Activated CD4-positive, alpha-beta T cell treated with anti-CD3 and anti-CD28 coated beads, Interleukin-2, amount 10 ng/mL, durations not matched to agents 7 days and 5 days (primary cell): Measurements from ENCODE around the gene UPF1. TPM values are rescaled to one million over a fixed set of nuclear protein-coding genes. Genes with fewer than 3 reads are reported as not detected.

ENCODE experiments used
- CTCF ChIA-PET: fragments of 350-600 bp; sonication (Branson Sonifier 250); formaldehyde crosslinking; loops from one replicate; lab custom pipeline; 2021; ENCODE audit warnings: antibody characterized with exemption; lab: Charles Lee
- POLR2A ChIA-PET: fragments of 350-600 bp; sonication (Branson Sonifier 250); formaldehyde crosslinking; loops from one replicate; lab custom pipeline; 2021; ENCODE audit warnings: antibody characterized with exemption; lab: Charles Lee
- DNase-seq: peaks from one replicate; pipeline ENCODE4 v3.0.0-alpha.2; 2020
- H3K27ac Mint-ChIP-seq: one replicate; pipeline ENCODE4 v1.8.0; 2021; ENCODE audit warnings: mild to moderate bottlenecking, moderate library complexity, mixed read lengths
- H3K27me3 Mint-ChIP-seq: one replicate; pipeline ENCODE4 v1.8.0; 2021; ENCODE audit warnings: mixed read lengths
- H3K36me3 Mint-ChIP-seq: one replicate; pipeline ENCODE4 v1.8.0; 2021; ENCODE audit warnings: low read depth, mixed read lengths
- H3K4me1 Mint-ChIP-seq: one replicate; pipeline ENCODE4 v1.8.0; 2021; ENCODE audit warnings: mixed read lengths
- H3K4me3 Mint-ChIP-seq: one replicate; pipeline ENCODE4 v1.8.0; 2021; ENCODE audit warnings: mild to moderate bottlenecking, moderate library complexity, mixed read lengths
- H3K9me3 Mint-ChIP-seq: one replicate; pipeline ENCODE4 v1.8.0; 2021; ENCODE audit warnings: mixed read lengths
- total RNA-seq, 2 experiments: library from RNA; stranded (reverse); gene quantifications; one replicate each; pipeline ENCODE4 v1.2.3, GENCODE V29; 2021

UPF1 gene
- total RNA-seq, 2 experiments from 2014 or later = 89.4 to 97.3 TPM

GRCh38 chr19:18878858-18879578 is 47.3 kb downstream of the UPF1 start:
- H3K4me1 Mint-ChIP-seq = no peaks in the 10 kb centered on the region
- no peaks in the 10 kb centered on the region for H3K27me3 Mint-ChIP-seq
- H3K36me3 Mint-ChIP-seq = no peaks in the 10 kb centered on the region
- peaks cover 2% of the 10 kb centered on the region for H3K9me3 Mint-ChIP-seq
- no peak overlapping the region for H3K27ac Mint-ChIP-seq
- no peak for DNase-seq
- no peak overlapping the region for H3K4me3 Mint-ChIP-seq
- CTCF ChIA-PET = interaction anchor here (1.0 to 1.1 kb wide), 2 partner anchors 15 to 290 kb away, joined by 3 to 5 read pairs; partner anchors contain the start of gene REX1BD
- POLR2A ChIA-PET = no interaction called here

GRCh38 chr19:18879579-18880373 is 48.0 kb downstream of the UPF1 start:
- ChIA-PET POLR2A (no interaction called here), CTCF (interaction anchor here (1.1 kb wide), 2 partner anchors 26 to 291 kb away, joined by 3 to 5 read pairs; partner anchors contain the start of gene REX1BD)
- Mint-ChIP-seq H3K27me3 (no peaks in the 10 kb centered on the region), H3K4me1 (no peaks in the 10 kb centered on the region), H3K4me3 (no peak overlapping the region), H3K9me3 (peaks cover 2% of the 10 kb centered on the region), H3K36me3 (no peaks in the 10 kb centered on the region), H3K27ac (no peak overlapping the region)
- peak; percentile 25 for DNase-seq

- POLR2A ChIA-PET = no interaction called here
- no peaks in the 10 kb centered on the region for H3K36me3 Mint-ChIP-seq
- DNase-seq = no peak
- H3K27me3 Mint-ChIP-seq = no peaks in the 10 kb centered on the region
- no peak overlapping the region for H3K4me3 Mint-ChIP-seq
- CTCF ChIA-PET = interaction anchor here (0.6 kb wide), 1 partner anchor 107 kb away, joined by 4 read pairs; no protein-coding TSS in a partner anchor
- no peak overlapping the region for H3K27ac Mint-ChIP-seq
- no peaks in the 10 kb centered on the region for H3K4me1 Mint-ChIP-seq
- H3K9me3 Mint-ChIP-seq = peaks cover 2% of the 10 kb centered on the region
Observed at GRCh38 chr19:18881491-18881890, 49.7 kb downstream of the UPF1 start.

GRCh38 chr19:18883526-18884304 is 52.0 kb downstream of the UPF1 start:
- ChIA-PET CTCF (no interaction called here), POLR2A (no interaction called here)
- Mint-ChIP-seq H3K9me3 (no peaks in the 10 kb centered on the region), H3K27me3 (no peaks in the 10 kb centered on the region), H3K27ac (no peak overlapping the region), H3K4me3 (no peak overlapping the region), H3K4me1 (no peaks in the 10 kb centered on the region), H3K36me3 (no peaks in the 10 kb centered on the region)
- no peak for DNase-seq

GRCh38 chr19:18886972-18887371 is 55.2 kb downstream of the UPF1 start:
- DNase-seq = no peak
- POLR2A ChIA-PET = no interaction called here
- Mint-ChIP-seq H3K4me3 (no peak overlapping the region), H3K27ac (no peak overlapping the region), H3K27me3 (peaks cover 3% of the 10 kb centered on the region), H3K36me3 (no peaks in the 10 kb centered on the region), H3K9me3 (no peaks in the 10 kb centered on the region), H3K4me1 (no peaks in the 10 kb centered on the region)
- CTCF ChIA-PET = no interaction called here

GRCh38 chr19:18889949-18890745 is 58.4 kb downstream of the UPF1 start:
- ChIA-PET CTCF (interaction anchor here (1.3 kb wide), 1 partner anchor 13 kb away, joined by 4 read pairs; no protein-coding TSS in a partner anchor), POLR2A (no interaction called here)
- Mint-ChIP-seq H3K4me3 (no peak overlapping the region), H3K9me3 (no peaks in the 10 kb centered on the region), H3K27me3 (peaks cover 19% of the 10 kb centered on the region), H3K36me3 (no peaks in the 10 kb centered on the region), H3K4me1 (no peaks in the 10 kb centered on the region), H3K27ac (no peak overlapping the region)
- DNase-seq = no peak

- Mint-ChIP-seq H3K4me3 (no peak overlapping the region), H3K4me1 (peaks cover 2% of the 10 kb centered on the region), H3K27ac (no peak overlapping the region), H3K36me3 (no peaks in the 10 kb centered on the region), H3K27me3 (peaks cover 36% of the 10 kb centered on the region), H3K9me3 (no peaks in the 10 kb centered on the region)
- ChIA-PET CTCF (no interaction called here), POLR2A (no interaction called here)
- no peak for DNase-seq
Observed at GRCh38 chr19:18893587-18894253, 62.0 kb downstream of the UPF1 start.

GRCh38 chr19:18894254-18895037 is 62.7 kb downstream of the UPF1 start:
- Mint-ChIP-seq H3K27me3 (peaks cover 36% of the 10 kb centered on the region), H3K36me3 (no peaks in the 10 kb centered on the region), H3K27ac (no peak overlapping the region), H3K4me3 (no peak overlapping the region), H3K9me3 (no peaks in the 10 kb centered on the region), H3K4me1 (peaks cover 2% of the 10 kb centered on the region)
- CTCF ChIA-PET = no interaction called here
- POLR2A ChIA-PET = no interaction called here
- no peak for DNase-seq

- DNase-seq = no peak
- Mint-ChIP-seq H3K27ac (no peak overlapping the region), H3K4me3 (no peak overlapping the region), H3K9me3 (no peaks in the 10 kb centered on the region), H3K27me3 (peaks cover 33% of the 10 kb centered on the region), H3K4me1 (peaks cover 2% of the 10 kb centered on the region), H3K36me3 (no peaks in the 10 kb centered on the region)
- ChIA-PET CTCF (no interaction called here), POLR2A (no interaction called here)
Observed at GRCh38 chr19:18895038-18895823, 63.5 kb downstream of the UPF1 start.

- no peaks in the 10 kb centered on the region for H3K9me3 Mint-ChIP-seq
- no peak within 1 kb of the TSS for H3K27ac Mint-ChIP-seq
- H3K36me3 Mint-ChIP-seq = peaks cover 2% of the 10 kb centered on the region
- peak within 1 kb of the TSS; percentile 55 for H3K4me3 Mint-ChIP-seq
- no peak for DNase-seq
- POLR2A ChIA-PET = no interaction called here
- H3K4me1 Mint-ChIP-seq = peaks cover 2% of the 10 kb centered on the region
- H3K27me3 Mint-ChIP-seq = peaks cover 33% of the 10 kb centered on the region
- CTCF ChIA-PET = no interaction called here
Observed at GRCh38 chr19:18895824-18896341, 64.1 kb downstream of the UPF1 start, which contains the start of gene CERS1. Gene CERS1, minus strand, starts transcription at chr19:18896158. Its CDS starts 86 bp downstream, at chr19:18896072.
